HepG2 (cell line): Measurements from ENCODE around the gene POLR1H. TPM values are rescaled to one million over a fixed set of nuclear protein-coding genes. Genes with fewer than 3 reads are reported as not detected.

ENCODE experiments used
- BORCS8-MEF2B ChIP-seq: sonication (generic); formaldehyde crosslinking; IDR thresholded peaks from 2 replicates; pipeline ENCODE4 v1.8.0; 2022; ENCODE audit warnings: mild to moderate bottlenecking, missing genetic modification reagents
- FOXC1 ChIP-seq: sonication (generic); formaldehyde crosslinking; IDR thresholded peaks from 2 replicates; pipeline ENCODE4 v1.8.0; 2022; ENCODE audit warnings: mild to moderate bottlenecking, missing genetic modification reagents, borderline replicate concordance
- MTA1 ChIP-seq: sonication (generic); formaldehyde crosslinking; IDR thresholded peaks from 2 replicates; pipeline ENCODE4 v1.4.0; 2020; ENCODE audit warnings: missing genetic modification reagents, mild to moderate bottlenecking, borderline replicate concordance
- NFIB ChIP-seq: sonication (generic); formaldehyde crosslinking; IDR thresholded peaks from 2 replicates; pipeline ENCODE4 v1.9.0; 2021; ENCODE audit warnings: missing genetic modification reagents, mild to moderate bottlenecking, borderline replicate concordance
- NPAS2 ChIP-seq: sonication (generic); formaldehyde crosslinking; IDR thresholded peaks from 2 replicates; pipeline ENCODE4 v1.8.0; 2022; ENCODE audit warnings: mild to moderate bottlenecking, missing genetic modification reagents, borderline replicate concordance
- ONECUT2 ChIP-seq: sonication (generic); formaldehyde crosslinking; IDR thresholded peaks from 2 replicates; pipeline ENCODE4 v1.4.0; 2020; ENCODE audit warnings: missing genetic modification reagents
- PAF1 ChIP-seq: IDR thresholded peaks from 2 replicates; pipeline ENCODE4 v1.6.1; 2016; ENCODE audit warnings: missing genetic modification reagents, missing compliant biosample characterization
- PHF20 ChIP-seq: sonication (generic); formaldehyde crosslinking; IDR thresholded peaks from 2 replicates; pipeline ENCODE4 v1.5.0; 2020; ENCODE audit warnings: mild to moderate bottlenecking, missing genetic modification reagents
- XBP1 ChIP-seq: sonication (generic); formaldehyde crosslinking; IDR thresholded peaks from 2 replicates; pipeline ENCODE4 v1.5.0; 2020; ENCODE audit warnings: missing genetic modification reagents
- ZNF124 ChIP-seq: sonication (generic); formaldehyde crosslinking; IDR thresholded peaks from 2 replicates; pipeline ENCODE4 v1.4.0; 2020; ENCODE audit warnings: missing genetic modification reagents
- ZNF292 ChIP-seq: sonication (generic); formaldehyde crosslinking; IDR thresholded peaks from 2 replicates; pipeline ENCODE4 v1.8.1; 2022; ENCODE audit warnings: mild to moderate bottlenecking, low read depth, missing genetic modification reagents, borderline replicate concordance
- ZNF33B ChIP-seq: sonication (generic); formaldehyde crosslinking; IDR thresholded peaks from 2 replicates; pipeline ENCODE4 v1.5.1; 2020; ENCODE audit warnings: mild to moderate bottlenecking, missing genetic modification reagents
- ZNF720 ChIP-seq: sonication (generic); formaldehyde crosslinking; IDR thresholded peaks from 2 replicates; pipeline ENCODE4 v1.4.0; 2020; ENCODE audit warnings: missing genetic modification reagents
- ZNF768 ChIP-seq: sonication (generic); formaldehyde crosslinking; IDR thresholded peaks from 2 replicates; pipeline ENCODE4 v1.4.0; 2020; ENCODE audit warnings: missing genetic modification reagents
- ZNF775 ChIP-seq: sonication (generic); formaldehyde crosslinking; IDR thresholded peaks from 2 replicates; pipeline ENCODE4 v1.4.0; 2020; ENCODE audit warnings: missing genetic modification reagents, mild to moderate bottlenecking, moderate library complexity, borderline replicate concordance
- polyA plus RNA-seq, 8 experiments: library from polyadenylated mRNA; depleted of rRNA in 3 of 8; stranded (reverse) in 7 of 8; unstranded in 1 of 8; fragments of >200 nt; fragmentation: Illumina TruSeq in 4 of 8; extraction: Trizol in 4 of 8; gene quantifications; 2 replicates each; pipeline versions ENCODE4 v1.2.1 to v1.2.3, GENCODE V29; 2011 to 2016; ENCODE audit warnings: low read depth in 4 of 8, missing spikeins in 1 of 8, mixed read lengths in 1 of 8; ENCODE audit not compliant: insufficient read depth in 1 of 8
- total RNA-seq, 5 experiments: library from RNA; depleted of rRNA; stranded (reverse); fragments of >200 nt; fragmentation: Illumina TruSeq; extraction: Trizol; gene quantifications; 2 replicates each; pipeline ENCODE4 v1.2.3, GENCODE V29; 2016; ENCODE audit warnings: low read depth in 1 of 5
- TF ChIP-seq, protein P1 (sequence below): sonication (generic); formaldehyde crosslinking; IDR thresholded peaks from 2 replicates; pipeline ENCODE4 v1.4.0; 2020; ENCODE audit warnings: missing genetic modification reagents
- TF ChIP-seq, protein P2 (sequence below): sonication (generic); formaldehyde crosslinking; IDR thresholded peaks from 2 replicates; pipeline ENCODE4 v1.4.0; 2020; ENCODE audit warnings: missing genetic modification reagents, borderline replicate concordance

The POLR1H gene
- total and polyA plus RNA-seq, 2 of the 13 experiments (the other 11 are each of a cell fraction or from before 2014, with no cell fraction given) = 61.4 to 79.8 TPM

DNA sequence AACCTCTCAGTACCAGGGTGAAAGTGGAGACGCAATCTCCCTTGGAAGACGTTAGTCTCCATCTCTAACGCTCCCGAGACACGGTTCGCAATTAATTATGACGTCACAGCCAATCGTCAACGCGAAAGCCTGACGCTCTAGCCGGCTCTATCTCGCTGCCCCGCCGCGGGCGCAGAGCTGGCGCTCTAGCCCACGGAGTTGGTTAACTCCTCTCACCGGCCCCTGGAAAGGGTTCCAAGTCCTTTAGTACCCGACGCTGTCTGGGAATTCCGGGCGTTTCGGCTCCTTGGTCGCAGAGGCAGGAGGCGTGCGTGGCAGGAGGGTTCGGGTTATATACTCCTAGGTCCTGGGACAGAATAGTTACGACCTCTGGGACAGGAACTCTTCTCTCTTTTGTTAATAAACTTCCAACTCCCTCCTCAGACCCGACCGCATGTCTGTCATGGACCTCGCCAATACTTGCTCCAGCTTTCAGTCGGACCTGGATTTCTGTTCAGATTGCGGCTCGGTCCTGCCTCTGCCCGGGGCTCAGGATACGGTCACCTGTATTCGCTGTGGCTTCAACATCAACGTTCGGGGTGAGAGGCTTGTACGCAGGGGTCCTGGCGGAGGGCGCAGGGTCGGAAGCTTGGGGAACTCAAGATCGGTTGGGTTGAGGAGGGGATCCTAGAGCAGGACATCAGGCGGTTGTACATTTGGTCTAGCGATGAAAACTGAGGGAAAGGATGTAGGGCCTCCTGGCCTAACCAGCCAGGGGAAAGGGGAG is at the start of gene POLR1H (continued):
- TF ChIP-seq NPAS2 (CRISPR knock-in tag) (no peak), ZNF33B (CRISPR knock-in tag) (0 out of 2 replicates have a peak, but pooled peaks have one; percentile 19), NFIB (no peak), FOXC1 (CRISPR knock-in tag) (peak; percentile 88), PAF1 (CRISPR knock-in tag) (no peak), XBP1 (peak; percentile 89), MTA1 (peak; percentile 73), PHF20 (CRISPR knock-in tag) (peak; percentile 99), ZNF292 (CRISPR knock-in tag) (no peak), ONECUT2 (CRISPR knock-in tag) (peak; percentile 67), ZNF124 (CRISPR knock-in tag) (peak; percentile 73), ZNF775 (no peak), BORCS8-MEF2B (CRISPR knock-in tag) (peak; percentile 19; the same call in 1 of the 2 replicates), ZNF720 (CRISPR knock-in tag) (no peak; the same call in 1 of the 2 replicates), ZNF768 (CRISPR knock-in tag) (no peak; the same call in 1 of the 2 replicates)
- TF ChIP-seq, protein P1, sequence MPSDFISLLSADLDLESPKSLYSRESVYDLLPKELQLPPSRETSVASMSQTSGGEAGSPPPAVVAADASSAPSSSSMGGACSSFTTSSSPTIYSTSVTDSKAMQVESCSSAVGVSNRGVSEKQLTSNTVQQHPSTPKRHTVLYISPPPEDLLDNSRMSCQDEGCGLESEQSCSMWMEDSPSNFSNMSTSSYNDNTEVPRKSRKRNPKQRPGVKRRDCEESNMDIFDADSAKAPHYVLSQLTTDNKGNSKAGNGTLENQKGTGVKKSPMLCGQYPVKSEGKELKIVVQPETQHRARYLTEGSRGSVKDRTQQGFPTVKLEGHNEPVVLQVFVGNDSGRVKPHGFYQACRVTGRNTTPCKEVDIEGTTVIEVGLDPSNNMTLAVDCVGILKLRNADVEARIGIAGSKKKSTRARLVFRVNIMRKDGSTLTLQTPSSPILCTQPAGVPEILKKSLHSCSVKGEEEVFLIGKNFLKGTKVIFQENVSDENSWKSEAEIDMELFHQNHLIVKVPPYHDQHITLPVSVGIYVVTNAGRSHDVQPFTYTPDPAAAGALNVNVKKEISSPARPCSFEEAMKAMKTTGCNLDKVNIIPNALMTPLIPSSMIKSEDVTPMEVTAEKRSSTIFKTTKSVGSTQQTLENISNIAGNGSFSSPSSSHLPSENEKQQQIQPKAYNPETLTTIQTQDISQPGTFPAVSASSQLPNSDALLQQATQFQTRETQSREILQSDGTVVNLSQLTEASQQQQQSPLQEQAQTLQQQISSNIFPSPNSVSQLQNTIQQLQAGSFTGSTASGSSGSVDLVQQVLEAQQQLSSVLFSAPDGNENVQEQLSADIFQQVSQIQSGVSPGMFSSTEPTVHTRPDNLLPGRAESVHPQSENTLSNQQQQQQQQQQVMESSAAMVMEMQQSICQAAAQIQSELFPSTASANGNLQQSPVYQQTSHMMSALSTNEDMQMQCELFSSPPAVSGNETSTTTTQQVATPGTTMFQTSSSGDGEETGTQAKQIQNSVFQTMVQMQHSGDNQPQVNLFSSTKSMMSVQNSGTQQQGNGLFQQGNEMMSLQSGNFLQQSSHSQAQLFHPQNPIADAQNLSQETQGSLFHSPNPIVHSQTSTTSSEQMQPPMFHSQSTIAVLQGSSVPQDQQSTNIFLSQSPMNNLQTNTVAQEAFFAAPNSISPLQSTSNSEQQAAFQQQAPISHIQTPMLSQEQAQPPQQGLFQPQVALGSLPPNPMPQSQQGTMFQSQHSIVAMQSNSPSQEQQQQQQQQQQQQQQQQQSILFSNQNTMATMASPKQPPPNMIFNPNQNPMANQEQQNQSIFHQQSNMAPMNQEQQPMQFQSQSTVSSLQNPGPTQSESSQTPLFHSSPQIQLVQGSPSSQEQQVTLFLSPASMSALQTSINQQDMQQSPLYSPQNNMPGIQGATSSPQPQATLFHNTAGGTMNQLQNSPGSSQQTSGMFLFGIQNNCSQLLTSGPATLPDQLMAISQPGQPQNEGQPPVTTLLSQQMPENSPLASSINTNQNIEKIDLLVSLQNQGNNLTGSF = peak; percentile 86; the same call in 1 of the 2 replicates
- TF ChIP-seq, protein P2, sequence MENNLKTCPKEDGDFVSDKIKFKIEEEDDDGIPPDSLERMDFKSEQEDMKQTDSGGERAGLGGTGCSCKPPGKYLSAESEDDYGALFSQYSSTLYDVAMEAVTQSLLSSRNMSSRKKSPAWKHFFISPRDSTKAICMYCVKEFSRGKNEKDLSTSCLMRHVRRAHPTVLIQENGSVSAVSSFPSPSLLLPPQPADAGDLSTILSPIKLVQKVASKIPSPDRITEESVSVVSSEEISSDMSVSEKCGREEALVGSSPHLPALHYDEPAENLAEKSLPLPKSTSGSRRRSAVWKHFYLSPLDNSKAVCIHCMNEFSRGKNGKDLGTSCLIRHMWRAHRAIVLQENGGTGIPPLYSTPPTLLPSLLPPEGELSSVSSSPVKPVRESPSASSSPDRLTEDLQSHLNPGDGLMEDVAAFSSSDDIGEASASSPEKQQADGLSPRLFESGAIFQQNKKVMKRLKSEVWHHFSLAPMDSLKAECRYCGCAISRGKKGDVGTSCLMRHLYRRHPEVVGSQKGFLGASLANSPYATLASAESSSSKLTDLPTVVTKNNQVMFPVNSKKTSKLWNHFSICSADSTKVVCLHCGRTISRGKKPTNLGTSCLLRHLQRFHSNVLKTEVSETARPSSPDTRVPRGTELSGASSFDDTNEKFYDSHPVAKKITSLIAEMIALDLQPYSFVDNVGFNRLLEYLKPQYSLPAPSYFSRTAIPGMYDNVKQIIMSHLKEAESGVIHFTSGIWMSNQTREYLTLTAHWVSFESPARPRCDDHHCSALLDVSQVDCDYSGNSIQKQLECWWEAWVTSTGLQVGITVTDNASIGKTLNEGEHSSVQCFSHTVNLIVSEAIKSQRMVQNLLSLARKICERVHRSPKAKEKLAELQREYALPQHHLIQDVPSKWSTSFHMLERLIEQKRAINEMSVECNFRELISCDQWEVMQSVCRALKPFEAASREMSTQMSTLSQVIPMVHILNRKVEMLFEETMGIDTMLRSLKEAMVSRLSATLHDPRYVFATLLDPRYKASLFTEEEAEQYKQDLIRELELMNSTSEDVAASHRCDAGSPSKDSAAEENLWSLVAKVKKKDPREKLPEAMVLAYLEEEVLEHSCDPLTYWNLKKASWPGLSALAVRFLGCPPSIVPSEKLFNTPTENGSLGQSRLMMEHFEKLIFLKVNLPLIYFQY = peak; percentile 66; the same call in 1 of the 2 replicates
